Subcutaneous abdominal adipose tissue (tissue), 5 donors: ENCODE results near the gene SCAF4.

Source experiments
- H3K27ac ChIP-seq: one replicate; pipeline ENCODE4 v1.7.0; 2013; ENCODE audit warnings: low read depth, mild to moderate bottlenecking, inconsistent platforms, low read length, moderate library complexity
- H3K27me3 ChIP-seq, 5 donors: one replicate each; pipeline ENCODE4 v1.7.0; 2013; ENCODE audit warnings: low read length in 5 of 5, inconsistent platforms in 1 of 5; ENCODE audit not compliant: control insufficient read depth in 5 of 5, insufficient read depth in 4 of 5
- H3K36me3 ChIP-seq, 5 donors: one replicate each; pipeline ENCODE4 v1.7.0; 2013; ENCODE audit warnings: low read length in 5 of 5; ENCODE audit not compliant: control insufficient read depth in 5 of 5, insufficient read depth in 5 of 5
- H3K4me1 ChIP-seq, 5 donors: one replicate each; pipeline ENCODE4 v1.7.0; 2013; ENCODE audit warnings: low read length in 5 of 5, mild to moderate bottlenecking in 3 of 5, moderate library complexity in 1 of 5; ENCODE audit not compliant: control insufficient read depth in 5 of 5, insufficient read depth in 5 of 5
- H3K4me3 ChIP-seq, 5 donors: one replicate each; pipeline ENCODE4 v1.7.0; 2013; ENCODE audit warnings: low read length in 5 of 5, low read depth in 1 of 5
- H3K9ac ChIP-seq, 5 donors: one replicate each; pipeline ENCODE4 v1.7.0; 2013; ENCODE audit warnings: low read length in 5 of 5, mild to moderate bottlenecking in 4 of 5, moderate library complexity in 3 of 5
- H3K9me3 ChIP-seq, 5 donors: one replicate each; pipeline ENCODE4 v1.7.0; 2013; ENCODE audit warnings: low read length in 5 of 5; ENCODE audit not compliant: control insufficient read depth in 5 of 5
- donor health status: healthy.
- donor health status: healthy.
- donor health status: healthy.
- donor health status: healthy.
- donor health status: healthy.

The SCAF4 gene

DNA sequence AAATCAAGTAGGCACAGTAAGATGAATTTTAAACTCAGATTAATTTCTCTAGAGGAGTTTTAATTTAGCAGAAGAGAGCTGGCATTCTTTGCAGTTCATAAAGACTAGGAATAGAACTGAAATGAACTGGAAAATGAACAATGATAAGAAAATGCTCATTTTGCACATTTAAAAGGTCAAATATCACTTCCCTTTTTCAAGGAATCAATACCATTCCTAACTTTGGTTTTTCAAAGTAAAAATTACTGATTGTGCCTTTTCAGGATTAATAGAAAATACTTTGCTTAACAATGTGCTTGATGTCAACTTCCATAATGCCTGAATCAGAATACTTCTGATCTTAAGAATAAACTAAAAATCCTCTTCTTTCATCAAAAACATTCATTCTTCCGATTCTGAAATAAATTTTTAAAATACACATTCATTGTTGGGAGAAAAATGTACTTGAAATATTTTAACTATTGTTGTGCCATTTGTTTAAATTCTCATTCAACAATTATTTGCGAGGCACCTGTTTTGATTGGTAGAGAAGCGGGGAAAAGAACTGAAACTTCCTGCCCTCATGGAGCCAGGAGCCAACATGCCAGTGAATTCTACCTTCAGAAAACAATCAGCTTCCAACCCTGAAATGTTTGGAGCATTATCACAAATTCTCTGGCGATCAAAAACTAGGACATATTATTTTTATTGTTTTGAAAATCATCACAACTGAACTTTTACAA is 2.1 kb downstream of the SCAF4 start:
- Histone ChIP-seq H3K9ac (peak overlapping the region in 2 of 5 donors; percentile 80 to 94), H3K27ac (no peak overlapping the region), H3K4me1 (peaks cover 5 to 44% (median 36%) of the 10 kb centered on the region in 5 donors)

DNA sequence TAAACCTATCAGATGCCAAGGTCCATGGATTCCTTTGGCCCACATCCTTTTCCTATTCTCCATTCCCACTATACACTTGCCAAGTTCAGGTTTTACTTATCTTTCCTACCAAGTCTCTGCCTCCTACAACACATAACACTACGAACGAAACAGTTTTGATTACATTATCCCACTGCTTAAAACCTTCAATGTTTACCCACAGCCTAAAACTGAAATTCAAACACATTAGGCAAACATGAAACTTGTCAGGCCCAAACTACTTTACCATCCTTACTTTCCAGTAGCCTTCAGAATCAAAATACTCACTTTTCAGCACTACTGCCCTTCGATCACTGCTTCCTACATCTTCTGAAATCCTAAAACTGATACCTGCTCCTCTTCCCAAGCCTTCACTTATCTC is 3.0 kb downstream of the SCAF4 start:
- no peak overlapping the region for H3K4me3 ChIP-seq
- H3K9me3 ChIP-seq: no peaks in the 10 kb centered on the region
- H3K4me1 ChIP-seq: peaks cover 5 to 45% (median 36%) of the 10 kb centered on the region in 5 donors
- H3K9ac ChIP-seq: no peak overlapping the region
- H3K27ac ChIP-seq: no peak overlapping the region
- no peaks in the 10 kb centered on the region for H3K36me3 ChIP-seq
- H3K27me3 ChIP-seq: no peaks in the 10 kb centered on the region

More for the DNA sequence above, 2.1 kb downstream of the SCAF4 start:
- Histone ChIP-seq H3K4me3 (peak overlapping the region; percentile 79 to 90 (median 87)), H3K9me3 (no peaks in the 10 kb centered on the region), H3K27me3 (no peaks in the 10 kb centered on the region), H3K36me3 (no peaks in the 10 kb centered on the region)

- peaks cover 5 to 47% (median 30%) of the 10 kb centered on the region in 5 donors for H3K4me1 ChIP-seq
Measured at GRCh38 chr21:31728191-31728590, 3.7 kb downstream of the SCAF4 start.

DNA sequence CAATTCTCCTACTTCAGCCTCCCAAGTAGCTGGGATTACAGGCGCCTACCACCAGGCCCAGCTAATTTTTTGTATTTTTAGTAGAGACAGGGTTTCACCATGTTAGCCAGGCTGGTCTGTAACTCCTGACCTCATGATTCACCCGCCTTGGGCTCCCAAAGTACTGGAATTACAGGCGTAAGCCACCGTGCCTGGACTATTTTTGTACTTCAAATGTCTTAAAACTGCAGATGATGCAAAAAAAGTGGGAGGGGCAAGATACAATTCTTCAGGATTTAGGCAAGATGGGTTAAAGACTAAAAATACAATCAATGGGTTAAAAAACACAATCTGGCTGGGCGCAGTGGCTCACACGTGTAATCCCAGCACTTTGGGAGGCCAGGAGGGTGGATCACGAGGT is 4.7 kb downstream of the SCAF4 start:
- no peak overlapping the region for H3K9ac ChIP-seq
- no peak overlapping the region for H3K27ac ChIP-seq
- H3K4me1 ChIP-seq: peaks cover 0 to 38% (median 21%) of the 10 kb centered on the region in 5 donors
- H3K27me3 ChIP-seq: no peaks in the 10 kb centered on the region
- no peak overlapping the region for H3K4me3 ChIP-seq
- no peaks in the 10 kb centered on the region for H3K9me3 ChIP-seq
- no peaks in the 10 kb centered on the region for H3K36me3 ChIP-seq

More at GRCh38 chr21:31728191-31728590, 3.7 kb downstream of the SCAF4 start:
- H3K27ac ChIP-seq: no peak overlapping the region
- no peaks in the 10 kb centered on the region for H3K27me3 ChIP-seq
- H3K4me3 ChIP-seq: no peak overlapping the region
- H3K36me3 ChIP-seq: no peaks in the 10 kb centered on the region
- H3K9me3 ChIP-seq: no peaks in the 10 kb centered on the region
- H3K9ac ChIP-seq: no peak overlapping the region

DNA sequence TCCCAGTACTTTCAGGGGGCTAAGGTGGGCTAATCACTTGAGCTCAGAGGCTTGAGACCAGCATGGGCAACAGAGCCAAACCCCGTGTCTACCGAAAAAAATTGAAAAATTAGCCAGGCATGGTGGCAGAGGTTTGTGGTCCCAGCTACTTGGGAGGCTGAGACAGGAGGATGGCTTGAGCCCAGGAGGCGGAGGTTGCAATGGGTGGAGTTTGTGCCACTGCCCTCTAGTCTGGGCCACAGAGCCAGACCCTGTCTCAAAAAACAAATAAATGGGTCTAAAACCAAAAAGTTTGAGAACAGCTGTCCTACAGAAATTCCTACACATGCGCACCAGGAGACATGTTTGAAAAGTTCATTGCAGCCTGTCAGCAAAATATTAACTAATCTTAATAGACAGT is 5.5 kb downstream of the SCAF4 start:
- no peaks in the 10 kb centered on the region for H3K9me3 ChIP-seq
- H3K9ac ChIP-seq: no peak overlapping the region
- H3K4me1 ChIP-seq: peaks cover 0 to 38% (median 21%) of the 10 kb centered on the region in 5 donors
- H3K36me3 ChIP-seq: no peaks in the 10 kb centered on the region
- H3K4me3 ChIP-seq: no peak overlapping the region
- H3K27ac ChIP-seq: no peak overlapping the region
- H3K27me3 ChIP-seq: no peaks in the 10 kb centered on the region

DNA sequence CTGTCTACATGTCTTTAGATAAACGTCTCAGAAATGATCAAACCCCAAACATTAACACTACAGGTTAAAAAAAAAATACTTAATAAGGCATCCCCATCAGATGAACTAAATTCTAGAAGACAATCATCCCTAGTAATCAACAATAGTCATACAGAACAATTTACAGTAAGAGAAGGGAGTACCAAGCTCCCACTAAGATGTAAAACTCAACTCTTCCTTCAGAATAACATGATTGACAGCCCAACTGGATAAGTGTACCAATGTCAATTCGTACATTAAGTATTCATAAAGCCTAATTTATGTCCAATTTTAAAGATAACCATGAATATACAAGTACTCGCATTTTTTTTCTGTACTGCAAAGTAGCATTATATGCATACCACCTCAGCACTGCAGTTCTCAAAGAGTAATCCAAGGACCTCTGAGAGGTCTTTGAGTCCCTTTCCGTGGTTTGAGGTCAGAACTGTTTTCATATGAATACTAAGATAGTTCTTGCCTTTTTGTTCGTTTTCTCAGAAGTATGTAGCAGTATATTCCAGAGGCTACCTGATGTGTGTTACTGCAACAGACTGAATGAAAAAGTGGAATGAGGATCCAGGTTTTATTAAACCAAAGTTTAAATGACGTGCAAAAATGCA is 6.6 kb downstream of the SCAF4 start:
- H3K9me3 ChIP-seq: no peaks in the 10 kb centered on the region
- H3K27ac ChIP-seq: no peak overlapping the region
- no peaks in the 10 kb centered on the region for H3K27me3 ChIP-seq
- peaks cover 0 to 32% (median 16%) of the 10 kb centered on the region in 5 donors for H3K4me1 ChIP-seq
- no peak overlapping the region for H3K4me3 ChIP-seq
- no peak overlapping the region for H3K9ac ChIP-seq
- no peaks in the 10 kb centered on the region for H3K36me3 ChIP-seq

DNA sequence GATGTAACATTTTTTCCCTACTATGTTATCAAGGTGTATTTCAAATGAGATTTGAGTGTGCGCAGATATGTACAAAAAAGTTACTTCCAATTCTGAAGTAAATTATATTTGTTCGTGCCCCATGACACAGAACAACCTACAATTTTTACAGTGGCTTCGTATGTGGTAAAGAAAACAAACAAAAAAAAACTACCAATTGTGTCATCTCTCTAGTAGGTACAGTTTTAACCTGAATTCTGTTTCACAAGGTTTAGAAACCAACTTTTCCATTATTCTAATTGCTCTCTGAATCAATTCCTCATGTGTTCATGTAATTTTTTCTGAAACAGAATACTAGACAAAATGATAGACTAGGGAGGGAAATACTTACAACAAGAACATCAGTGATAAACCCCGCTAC is 7.4 kb downstream of the SCAF4 start:
- H3K4me1 ChIP-seq: peaks cover 0 to 24% (median 8%) of the 10 kb centered on the region in 5 donors
- H3K9me3 ChIP-seq: no peaks in the 10 kb centered on the region
- no peak overlapping the region for H3K27ac ChIP-seq
- no peaks in the 10 kb centered on the region for H3K27me3 ChIP-seq
- no peak overlapping the region for H3K9ac ChIP-seq
- H3K36me3 ChIP-seq: no peaks in the 10 kb centered on the region
- no peak overlapping the region for H3K4me3 ChIP-seq

DNA sequence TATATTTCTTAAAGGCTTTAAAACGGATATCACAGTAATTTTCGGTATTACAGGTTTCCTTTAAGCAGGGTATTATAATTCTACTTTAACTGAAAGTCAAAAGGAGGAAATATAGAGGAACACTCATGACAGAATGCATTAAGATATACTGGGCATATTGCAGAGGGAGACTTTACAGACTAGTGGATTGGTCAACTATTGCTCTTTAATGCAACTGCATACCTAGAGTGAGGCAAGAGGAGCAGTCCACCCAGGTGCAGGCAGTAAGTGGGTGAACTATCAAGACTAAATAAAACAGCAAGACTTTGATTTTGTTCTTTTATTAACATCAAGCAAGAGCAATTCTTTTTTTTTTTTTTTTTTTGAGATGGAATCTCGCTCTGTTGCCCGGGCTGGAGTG is 10.5 kb downstream of the SCAF4 start:
- H3K9ac ChIP-seq: no peak overlapping the region
- peaks cover 0 to 7% (median 0%) of the 10 kb centered on the region in 5 donors for H3K4me1 ChIP-seq
- no peak overlapping the region for H3K27ac ChIP-seq
- H3K9me3 ChIP-seq: no peaks in the 10 kb centered on the region
- no peak overlapping the region for H3K4me3 ChIP-seq
- H3K36me3 ChIP-seq: no peaks in the 10 kb centered on the region
- no peaks in the 10 kb centered on the region for H3K27me3 ChIP-seq

GRCh38 chr21:31720739-31721138 is 11.2 kb downstream of the SCAF4 start:
- no peaks in the 10 kb centered on the region for H3K27me3 ChIP-seq
- no peaks in the 10 kb centered on the region for H3K9me3 ChIP-seq

DNA sequence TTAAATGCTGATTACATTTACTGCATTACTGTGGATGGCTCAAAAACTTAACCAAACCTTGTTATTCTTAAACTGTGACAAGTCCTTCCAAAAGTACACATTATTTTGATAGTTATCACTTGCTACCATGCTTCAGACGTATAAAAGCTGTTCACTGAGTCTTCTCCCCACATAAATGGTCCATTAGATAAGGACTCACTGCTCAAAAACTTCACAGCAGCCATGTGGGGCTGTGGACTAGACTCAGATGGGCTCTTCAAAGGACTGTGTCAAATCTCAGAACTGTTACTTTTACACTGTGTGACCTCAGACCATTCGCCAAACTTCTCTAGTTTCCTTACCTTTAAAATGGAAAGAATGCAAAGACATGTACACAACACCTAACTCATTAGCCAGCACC is 11.6 kb downstream of the SCAF4 start:
- no peak overlapping the region for H3K4me3 ChIP-seq
- H3K4me1 ChIP-seq: peaks cover 0 to 16% (median 6%) of the 10 kb centered on the region in 5 donors
- no peak overlapping the region for H3K9ac ChIP-seq
- no peak overlapping the region for H3K27ac ChIP-seq
- H3K36me3 ChIP-seq: no peaks in the 10 kb centered on the region
- no peaks in the 10 kb centered on the region for H3K27me3 ChIP-seq
- H3K9me3 ChIP-seq: no peaks in the 10 kb centered on the region

More at GRCh38 chr21:31720739-31721138, 11.2 kb downstream of the SCAF4 start:
- H3K4me1 ChIP-seq: peaks cover 0 to 11% (median 2%) of the 10 kb centered on the region in 5 donors
- H3K36me3 ChIP-seq: no peaks in the 10 kb centered on the region
- H3K4me3 ChIP-seq: no peak overlapping the region
- no peak overlapping the region for H3K27ac ChIP-seq
- no peak overlapping the region for H3K9ac ChIP-seq
